ENCODE results near the gene CCDC32. TPM values are rescaled to one million over a fixed set of nuclear protein-coding genes. Genes with fewer than 3 reads are reported as not detected.

Gene CCDC32
- total and polyA plus RNA-seq, 2 of the 13 experiments (the other 11 are each of a cell fraction or from before 2014, with no cell fraction given) = 10.8 to 23.2 TPM

GRCh38 chr15:40511472-40512133 lies 53.2 kb downstream of the CCDC32 start (continued):
- no peak for TF ChIP-seq PCBP2 (optimal IDR thresholded peaks at IDR 0.05; ENCODE audit: low read depth, low read length, poor library complexity, severe bottlenecking)
- peak; percentile 77; the same call in 1 of the 2 replicates for TF ChIP-seq TFDP1 (CRISPR knock-in tag; IDR thresholded peaks at IDR 0.05; ENCODE audit: borderline replicate concordance)
- TF ChIP-seq ZNF570 (CRISPR knock-in tag; IDR thresholded peaks at IDR 0.05; ENCODE audit: borderline replicate concordance) = no peak
- no peak for TF ChIP-seq GTF2F1 (IDR thresholded peaks at IDR 0.05; ENCODE audit: low read length)
- no peak for TF ChIP-seq NFIB (CRISPR knock-in tag; IDR thresholded peaks at IDR 0.05; ENCODE audit: borderline replicate concordance)
- no peak for TF ChIP-seq RBM22 (optimal IDR thresholded peaks at IDR 0.05; ENCODE audit: low read length)
- TF ChIP-seq SOX5 (CRISPR knock-in tag; IDR thresholded peaks at IDR 0.05; ENCODE audit: borderline replicate concordance) = peak; percentile 70; the same call in 1 of the 2 replicates
- TF ChIP-seq ATF7-NPFF (CRISPR knock-in tag; IDR thresholded peaks at IDR 0.05; ENCODE audit: low read depth) = peak; percentile 82
- TF ChIP-seq BHLHE40 (IDR thresholded peaks at IDR 0.05; ENCODE audit: low read length) = no peak
- TF ChIP-seq MAF1 (CRISPR knock-in tag; IDR thresholded peaks at IDR 0.05; ENCODE audit: borderline replicate concordance) = peak; percentile 86
- no peak for TF ChIP-seq CREB1 (IDR thresholded peaks at IDR 0.05)
- TF ChIP-seq CREB1 (CRISPR knock-in tag; IDR thresholded peaks at IDR 0.05) = no peak
- TF ChIP-seq GFI1 (CRISPR knock-in tag; IDR thresholded peaks at IDR 0.05; ENCODE audit: borderline replicate concordance) = no peak
- TF ChIP-seq NFATC3 (CRISPR knock-in tag; IDR thresholded peaks at IDR 0.05) = no peak
- peak; percentile 86; the same call in 1 of the 2 replicates for TF ChIP-seq ZNF274 (CRISPR knock-in tag; IDR thresholded peaks at IDR 0.05)
- TF ChIP-seq SMAD1 (CRISPR knock-in tag; IDR thresholded peaks at IDR 0.05; ENCODE audit: borderline replicate concordance, low read depth) = peak; percentile 75
- peak; percentile 72 for TF ChIP-seq ZNF792 (CRISPR knock-in tag; IDR thresholded peaks at IDR 0.05)
- TF ChIP-seq ZBTB21 (CRISPR knock-in tag; IDR thresholded peaks at IDR 0.05) = no peak
- no peak for TF ChIP-seq TEF (CRISPR knock-in tag; IDR thresholded peaks at IDR 0.05)
- TF ChIP-seq ZNF543 (CRISPR knock-in tag; IDR thresholded peaks at IDR 0.05) = peak; percentile 91; the same call in 1 of the 2 replicates
- TF ChIP-seq MEF2D (CRISPR knock-in tag; IDR thresholded peaks at IDR 0.05) = 0 out of 2 replicates have a peak, but pooled peaks have one; percentile 11
- TF ChIP-seq TRAFD1 (CRISPR knock-in tag; IDR thresholded peaks at IDR 0.05; ENCODE audit: borderline replicate concordance) = no peak
- TF ChIP-seq ZNF414 (CRISPR knock-in tag; IDR thresholded peaks at IDR 0.05) = no peak; the same call in 1 of the 2 replicates
- TF ChIP-seq ARNT2 (CRISPR knock-in tag; IDR thresholded peaks at IDR 0.05; ENCODE audit: low read depth) = peak; percentile 93; the same call in 1 of the 2 replicates
- peak; percentile 89 for TF ChIP-seq ZNF891 (CRISPR knock-in tag; IDR thresholded peaks at IDR 0.05)
- peak; percentile 41 for TF ChIP-seq CTCF (CRISPR knock-in tag; IDR thresholded peaks at IDR 0.05)
